ENCODE measurements around the gene BBIP1.

DNA sequence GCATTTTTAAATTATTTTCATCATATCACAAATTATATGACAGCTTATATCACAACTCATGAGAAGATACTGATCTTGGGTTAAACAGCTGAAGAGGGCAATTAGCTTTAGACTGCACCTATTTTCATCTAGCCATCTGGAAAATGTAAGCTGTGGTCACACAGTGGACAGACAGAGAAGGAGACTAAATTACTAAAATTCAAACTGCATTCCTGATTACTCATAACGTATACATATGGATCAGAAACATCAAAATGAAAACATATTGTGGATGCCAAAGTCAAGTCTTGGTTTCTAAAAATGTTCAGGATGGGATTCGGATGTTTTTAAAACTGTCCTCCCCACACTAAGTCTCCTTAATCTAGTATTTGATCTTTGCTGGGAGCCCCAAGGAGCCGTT lies 6.6 kb downstream of the BBIP1 start:
- TF ChIP-seq, protein P1, sequence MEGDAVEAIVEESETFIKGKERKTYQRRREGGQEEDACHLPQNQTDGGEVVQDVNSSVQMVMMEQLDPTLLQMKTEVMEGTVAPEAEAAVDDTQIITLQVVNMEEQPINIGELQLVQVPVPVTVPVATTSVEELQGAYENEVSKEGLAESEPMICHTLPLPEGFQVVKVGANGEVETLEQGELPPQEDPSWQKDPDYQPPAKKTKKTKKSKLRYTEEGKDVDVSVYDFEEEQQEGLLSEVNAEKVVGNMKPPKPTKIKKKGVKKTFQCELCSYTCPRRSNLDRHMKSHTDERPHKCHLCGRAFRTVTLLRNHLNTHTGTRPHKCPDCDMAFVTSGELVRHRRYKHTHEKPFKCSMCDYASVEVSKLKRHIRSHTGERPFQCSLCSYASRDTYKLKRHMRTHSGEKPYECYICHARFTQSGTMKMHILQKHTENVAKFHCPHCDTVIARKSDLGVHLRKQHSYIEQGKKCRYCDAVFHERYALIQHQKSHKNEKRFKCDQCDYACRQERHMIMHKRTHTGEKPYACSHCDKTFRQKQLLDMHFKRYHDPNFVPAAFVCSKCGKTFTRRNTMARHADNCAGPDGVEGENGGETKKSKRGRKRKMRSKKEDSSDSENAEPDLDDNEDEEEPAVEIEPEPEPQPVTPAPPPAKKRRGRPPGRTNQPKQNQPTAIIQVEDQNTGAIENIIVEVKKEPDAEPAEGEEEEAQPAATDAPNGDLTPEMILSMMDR (IDR thresholded peaks at IDR 0.05): no peak
- no peak for TF ChIP-seq POLR2A (IDR thresholded peaks at IDR 0.05)

Measured in right lobe of liver (tissue), 4 donors.